Measurements from ENCODE around the gene DNASE1L2.

Gene DNASE1L2

DNA sequence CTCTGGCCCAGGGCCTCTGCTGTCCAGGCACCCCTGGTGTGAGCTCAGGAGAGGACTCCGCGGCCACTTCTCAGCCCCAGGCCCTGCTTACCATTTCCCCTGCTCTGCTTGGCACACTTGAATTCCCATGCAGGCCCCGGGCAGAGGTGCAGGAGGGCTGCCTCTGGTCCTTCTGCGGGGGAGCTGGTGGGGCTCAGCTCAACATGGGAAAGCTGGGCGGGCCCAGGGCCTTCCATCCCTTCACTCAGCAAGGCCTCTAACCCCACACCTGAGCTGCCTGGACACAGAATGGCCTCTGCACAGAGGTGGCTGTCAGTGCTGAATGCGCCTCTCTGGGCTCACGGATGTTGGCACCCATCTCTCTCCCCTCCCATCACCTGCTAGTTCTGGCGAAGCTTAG is 44.2 kb downstream of the DNASE1L2 start:
- ChIA-PET POLR2A (no interaction called here), CTCF (interaction anchor here (0.6 to 1.4 kb wide), 3 partner anchors 19 to 157 kb away, joined by 3 read pairs; partner anchors contain the start of gene ABCA3)
- DNase-seq (ENCODE audit: extremely low spot score), result no peak
- TF ChIP-seq, protein P1, sequence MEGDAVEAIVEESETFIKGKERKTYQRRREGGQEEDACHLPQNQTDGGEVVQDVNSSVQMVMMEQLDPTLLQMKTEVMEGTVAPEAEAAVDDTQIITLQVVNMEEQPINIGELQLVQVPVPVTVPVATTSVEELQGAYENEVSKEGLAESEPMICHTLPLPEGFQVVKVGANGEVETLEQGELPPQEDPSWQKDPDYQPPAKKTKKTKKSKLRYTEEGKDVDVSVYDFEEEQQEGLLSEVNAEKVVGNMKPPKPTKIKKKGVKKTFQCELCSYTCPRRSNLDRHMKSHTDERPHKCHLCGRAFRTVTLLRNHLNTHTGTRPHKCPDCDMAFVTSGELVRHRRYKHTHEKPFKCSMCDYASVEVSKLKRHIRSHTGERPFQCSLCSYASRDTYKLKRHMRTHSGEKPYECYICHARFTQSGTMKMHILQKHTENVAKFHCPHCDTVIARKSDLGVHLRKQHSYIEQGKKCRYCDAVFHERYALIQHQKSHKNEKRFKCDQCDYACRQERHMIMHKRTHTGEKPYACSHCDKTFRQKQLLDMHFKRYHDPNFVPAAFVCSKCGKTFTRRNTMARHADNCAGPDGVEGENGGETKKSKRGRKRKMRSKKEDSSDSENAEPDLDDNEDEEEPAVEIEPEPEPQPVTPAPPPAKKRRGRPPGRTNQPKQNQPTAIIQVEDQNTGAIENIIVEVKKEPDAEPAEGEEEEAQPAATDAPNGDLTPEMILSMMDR (IDR thresholded peaks at IDR 0.05; ENCODE audit: control extremely low read depth, extremely low read depth, low read depth, missing control alignments), result no peak

DNA sequence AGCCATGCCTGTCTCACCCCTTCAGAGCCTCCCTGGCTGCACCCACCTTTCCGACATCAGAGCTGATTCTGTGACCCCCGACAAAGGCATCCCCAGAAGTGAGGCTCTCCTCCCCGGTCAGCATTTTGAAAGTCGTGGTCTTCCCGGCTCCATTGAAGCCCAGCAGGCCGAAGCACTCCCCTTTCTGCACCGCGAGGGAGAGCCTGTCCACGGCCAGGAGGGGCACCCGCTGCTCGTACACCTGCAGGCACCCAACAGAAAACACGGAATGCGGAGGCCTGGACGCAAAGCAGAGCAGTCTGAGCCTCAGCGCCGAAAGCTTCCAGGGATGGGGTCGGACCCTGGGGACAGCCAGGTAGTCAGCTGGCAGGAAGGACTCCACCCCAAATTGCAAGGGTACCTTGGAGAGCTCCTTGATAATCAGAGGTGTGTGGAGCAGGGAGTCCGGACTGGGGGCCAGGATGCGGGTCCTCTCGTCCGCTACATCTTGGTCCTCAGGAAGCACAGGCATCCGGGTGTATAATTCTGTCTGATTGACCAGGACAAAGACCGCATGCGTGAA is 44.8 kb downstream of the DNASE1L2 start:
- ChIA-PET CTCF (interaction anchor here (0.6 to 1.4 kb wide), 2 partner anchors 20 to 59 kb away, joined by 3 read pairs; partner anchors contain the start of gene ABCA3), POLR2A (no interaction called here)
- DNase-seq (ENCODE audit: extremely low spot score), result no peak
- TF ChIP-seq, protein P1 (IDR thresholded peaks at IDR 0.05; ENCODE audit: control extremely low read depth, extremely low read depth, low read depth, missing control alignments), result no peak

DNA sequence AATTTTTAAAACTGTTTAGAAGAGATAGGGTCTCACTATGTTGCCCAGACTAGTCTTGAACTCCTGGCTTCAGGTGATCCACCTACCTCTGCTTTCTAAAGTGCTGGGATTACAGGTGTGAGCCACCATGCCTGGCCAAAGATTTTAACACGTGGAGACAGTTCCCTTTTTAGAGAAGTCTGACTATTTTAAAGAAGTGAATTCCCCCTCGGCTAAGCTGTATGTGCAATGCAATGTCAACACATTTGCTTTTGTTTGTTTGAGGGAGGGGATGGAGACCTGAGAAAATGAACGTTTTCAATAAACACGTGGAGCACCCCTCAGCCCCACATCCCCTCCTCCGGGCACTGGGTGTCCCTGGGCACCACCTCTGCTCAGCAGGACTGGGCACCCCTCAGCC is 46.0 kb downstream of the DNASE1L2 start:
- TF ChIP-seq, protein P1 (IDR thresholded peaks at IDR 0.05; ENCODE audit: control extremely low read depth, extremely low read depth, low read depth, missing control alignments), result no peak
- no peak for DNase-seq (ENCODE audit: extremely low spot score)
- ChIA-PET POLR2A (no interaction called here), CTCF (no interaction called here)

GRCh38 chr16:2282866-2283555 is 46.8 kb downstream of the DNASE1L2 start:
- no peak for DNase-seq (ENCODE audit: extremely low spot score)
- POLR2A ChIA-PET, result no interaction called here
- CTCF ChIA-PET, result no interaction called here
- TF ChIP-seq, protein P1 (IDR thresholded peaks at IDR 0.05; ENCODE audit: control extremely low read depth, extremely low read depth, low read depth, missing control alignments), result no peak

GRCh38 chr16:2284001-2284770 is 47.9 kb downstream of the DNASE1L2 start:
- CTCF ChIA-PET, result no interaction called here
- no peak for DNase-seq (ENCODE audit: extremely low spot score)
- TF ChIP-seq, protein P1 (IDR thresholded peaks at IDR 0.05; ENCODE audit: control extremely low read depth, extremely low read depth, low read depth, missing control alignments), result no peak
- POLR2A ChIA-PET, result interaction anchor here (0.6 kb wide), 1 partner anchor 129 kb away, joined by 4 read pairs; the partner anchor contains the start of gene TRAF7

- DNase-seq (ENCODE audit: extremely low spot score), result no peak
- ChIA-PET POLR2A (interaction anchor here (0.6 kb wide), 1 partner anchor 130 kb away, joined by 4 read pairs; the partner anchor contains the start of gene TRAF7), CTCF (no interaction called here)
- TF ChIP-seq, protein P1 (IDR thresholded peaks at IDR 0.05; ENCODE audit: control extremely low read depth, extremely low read depth, low read depth, missing control alignments), result no peak
Observed at GRCh38 chr16:2284797-2285576, 48.7 kb downstream of the DNASE1L2 start.
